ENCODE data around the gene MYO3A.

DNA sequence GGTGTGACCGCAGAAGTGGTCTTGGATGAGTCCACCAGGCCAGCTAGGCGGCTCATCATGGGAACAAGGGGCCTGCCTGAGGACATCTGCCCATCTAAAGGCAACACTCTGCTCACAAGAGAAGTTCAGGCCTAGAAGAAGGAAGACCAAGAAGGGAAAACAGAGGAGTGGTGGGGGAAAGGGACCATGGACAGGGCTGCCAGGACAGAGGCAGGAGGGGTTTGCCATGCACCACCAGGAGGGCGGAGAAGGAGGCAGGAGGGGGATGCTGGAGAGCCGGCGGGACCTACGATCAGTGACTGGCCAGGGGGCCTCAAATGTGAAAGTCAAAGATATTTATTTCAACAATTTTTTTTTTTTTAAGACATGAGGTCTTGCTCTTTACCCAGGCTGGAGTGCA is 315.7 kb downstream of the MYO3A start:
- TF ChIP-seq, protein P1, sequence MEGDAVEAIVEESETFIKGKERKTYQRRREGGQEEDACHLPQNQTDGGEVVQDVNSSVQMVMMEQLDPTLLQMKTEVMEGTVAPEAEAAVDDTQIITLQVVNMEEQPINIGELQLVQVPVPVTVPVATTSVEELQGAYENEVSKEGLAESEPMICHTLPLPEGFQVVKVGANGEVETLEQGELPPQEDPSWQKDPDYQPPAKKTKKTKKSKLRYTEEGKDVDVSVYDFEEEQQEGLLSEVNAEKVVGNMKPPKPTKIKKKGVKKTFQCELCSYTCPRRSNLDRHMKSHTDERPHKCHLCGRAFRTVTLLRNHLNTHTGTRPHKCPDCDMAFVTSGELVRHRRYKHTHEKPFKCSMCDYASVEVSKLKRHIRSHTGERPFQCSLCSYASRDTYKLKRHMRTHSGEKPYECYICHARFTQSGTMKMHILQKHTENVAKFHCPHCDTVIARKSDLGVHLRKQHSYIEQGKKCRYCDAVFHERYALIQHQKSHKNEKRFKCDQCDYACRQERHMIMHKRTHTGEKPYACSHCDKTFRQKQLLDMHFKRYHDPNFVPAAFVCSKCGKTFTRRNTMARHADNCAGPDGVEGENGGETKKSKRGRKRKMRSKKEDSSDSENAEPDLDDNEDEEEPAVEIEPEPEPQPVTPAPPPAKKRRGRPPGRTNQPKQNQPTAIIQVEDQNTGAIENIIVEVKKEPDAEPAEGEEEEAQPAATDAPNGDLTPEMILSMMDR (IDR thresholded peaks at IDR 0.05; ENCODE audit: insufficient read depth, low read length, poor library complexity, severe bottlenecking) = no peak
- TF ChIP-seq EZH2phosphoT487 (conservative IDR thresholded peaks at IDR 0.05; ENCODE audit: low read length) = no peak

Data from SU-DHL-6 (cell line).